ENCODE results near the gene DPYSL5.

The DPYSL5 gene

GRCh38 chr2:26993768-26994167, 145.8 kb downstream of the DPYSL5 start:
- DNase-seq (ENCODE audit: low read depth in 2 of 2) = no peak

- no peak for DNase-seq (ENCODE audit: low read depth in 2 of 2)
Observed at GRCh38 chr2:26994983-26995382, 147.1 kb downstream of the DPYSL5 start.

- no peak for DNase-seq (ENCODE audit: low read depth in 2 of 2)
Observed at GRCh38 chr2:26997394-26997793, 149.5 kb downstream of the DPYSL5 start.

DNA sequence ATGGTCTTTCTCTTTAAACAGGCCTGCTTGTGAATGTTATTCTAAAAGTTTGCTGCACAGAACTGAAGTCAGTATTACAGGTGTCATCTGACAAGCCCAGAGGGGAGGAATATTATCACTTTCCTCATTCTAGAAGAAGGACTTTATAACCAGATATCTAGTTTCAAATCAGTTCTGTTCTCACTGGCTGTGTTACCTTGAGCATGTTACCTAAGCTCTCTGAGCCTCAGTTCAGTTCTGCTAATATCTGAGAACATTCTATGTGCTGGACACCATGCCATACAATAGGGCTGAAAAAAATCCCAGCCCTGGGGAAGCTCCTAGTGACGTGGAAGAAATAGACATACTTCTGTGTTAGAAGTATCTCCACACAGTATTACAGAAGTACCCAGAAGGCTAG, 150.4 kb downstream of the DPYSL5 start:
- no peak for DNase-seq (ENCODE audit: low read depth in 2 of 2)
